GDM1 (cell line): ENCODE results near the gene HSD17B11.
"Not testable (repeated sequence)": the region's sequence is repeated elsewhere in the genome, so short reads cannot be mapped to it uniquely, and the experiment has no call there.

Source experiments
- DNase-seq: peaks from one replicate; lab custom pipeline; 2025; lab: John Stamatoyannopoulos, UW

HSD17B11 gene

GRCh38 chr4:87390891-87391575 lies at the start of gene HSD17B11:
Gene HSD17B11 (minus strand): TSS chr4:87391188. CDS start chr4:87391070, 118 bp downstream.
- peak; percentile 91 for DNase-seq

GRCh38 chr4:87433342-87433741 lies 42.4 kb upstream of the HSD17B11 start:
- no peak for DNase-seq

GRCh38 chr4:87430038-87430437 lies 39.0 kb upstream of the HSD17B11 start:
- no peak for DNase-seq

GRCh38 chr4:87428979-87429378 lies 38.0 kb upstream of the HSD17B11 start:
- DNase-seq = no peak

GRCh38 chr4:87427518-87427868 lies 36.5 kb upstream of the HSD17B11 start:
- DNase-seq = no peak

GRCh38 chr4:87426865-87427517 lies 36.0 kb upstream of the HSD17B11 start:
- no peak for DNase-seq

GRCh38 chr4:87425711-87426110 lies 34.7 kb upstream of the HSD17B11 start:
- DNase-seq = no peak

GRCh38 chr4:87424099-87424543 lies 33.1 kb upstream of the HSD17B11 start:
- DNase-seq = not testable (repeated sequence)

- no peak for DNase-seq
These were observed 32.5 kb upstream of the HSD17B11 start for GRCh38 chr4:87423317-87424098.

GRCh38 chr4:87422104-87423052 lies 31.4 kb upstream of the HSD17B11 start, which contains the start of gene NUDT9:
Gene NUDT9 (plus strand): TSS chr4:87422573. CDS start chr4:87422906, 333 bp downstream.
- DNase-seq = peak; percentile 82

- DNase-seq = no peak
These were observed 29.4 kb upstream of the HSD17B11 start for GRCh38 chr4:87420276-87420830.

- DNase-seq = no peak
These were observed 28.7 kb upstream of the HSD17B11 start for GRCh38 chr4:87419578-87420249.

- not testable (repeated sequence) for DNase-seq
These were observed 27.4 kb upstream of the HSD17B11 start for GRCh38 chr4:87418410-87418809.

- no peak for DNase-seq
These were observed 26.0 kb upstream of the HSD17B11 start for GRCh38 chr4:87416965-87417364.

- DNase-seq = no peak
These were observed 23.8 kb upstream of the HSD17B11 start for GRCh38 chr4:87414816-87415215.

GRCh38 chr4:87410679-87411078 lies 19.7 kb upstream of the HSD17B11 start:
- no peak for DNase-seq

GRCh38 chr4:87410157-87410556 lies 19.2 kb upstream of the HSD17B11 start:
- no peak for DNase-seq

- DNase-seq = no peak
These were observed 18.5 kb upstream of the HSD17B11 start for GRCh38 chr4:87409420-87409939.

- DNase-seq = not testable (repeated sequence)
These were observed 15.9 kb upstream of the HSD17B11 start for GRCh38 chr4:87406902-87407301.

GRCh38 chr4:87406462-87406861 lies 15.5 kb upstream of the HSD17B11 start:
- DNase-seq = peak; percentile 32
